GM21786 (cell line): ENCODE measurements around the gene CA14.
A peak's percentile ranks its signal among the peaks of the same experiment; 100 is the strongest.
"Not testable (repeated sequence)": the region's sequence is repeated elsewhere in the genome, so short reads cannot be mapped to it uniquely, and the experiment has no call there.

Experiments used
- ATAC-seq: cut with Tn5 transposase; IDR thresholded peaks from one replicate; pipeline ENCODE4 v1.9.1; 2021; ENCODE audit not compliant: unreplicated experiment

The CA14 gene

DNA sequence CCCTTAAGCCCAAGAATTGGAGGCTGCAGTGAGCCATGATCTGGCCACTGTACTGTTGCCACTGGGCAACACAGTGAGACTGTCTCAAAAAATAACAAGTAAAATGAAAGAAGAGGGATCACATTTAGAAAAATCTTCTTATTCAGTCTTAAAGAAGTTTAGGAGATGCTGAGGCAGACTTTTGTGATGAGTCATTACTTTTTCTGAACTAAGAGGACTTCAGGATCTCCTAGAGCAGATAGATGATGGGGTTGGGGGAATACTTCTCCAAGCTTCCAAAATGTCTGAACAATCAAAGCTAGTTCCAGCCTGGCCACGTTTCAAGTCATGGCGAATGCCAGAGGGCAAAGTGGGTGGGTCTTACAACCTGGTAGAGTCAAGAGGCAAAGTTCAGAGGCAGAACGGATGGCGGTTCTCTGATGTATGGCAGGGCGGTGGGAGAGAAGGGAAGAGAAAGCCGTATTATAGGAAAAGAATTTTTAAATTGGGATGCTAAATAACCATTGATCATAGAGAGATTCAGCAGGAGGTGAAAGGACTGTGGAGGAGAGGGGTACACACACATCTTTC is 22.6 kb downstream of the CA14 start:
- ATAC-seq = no peak

- ATAC-seq = no peak
Measured at GRCh38 chr1:150281221-150281757, 23.7 kb downstream of the CA14 start.

DNA sequence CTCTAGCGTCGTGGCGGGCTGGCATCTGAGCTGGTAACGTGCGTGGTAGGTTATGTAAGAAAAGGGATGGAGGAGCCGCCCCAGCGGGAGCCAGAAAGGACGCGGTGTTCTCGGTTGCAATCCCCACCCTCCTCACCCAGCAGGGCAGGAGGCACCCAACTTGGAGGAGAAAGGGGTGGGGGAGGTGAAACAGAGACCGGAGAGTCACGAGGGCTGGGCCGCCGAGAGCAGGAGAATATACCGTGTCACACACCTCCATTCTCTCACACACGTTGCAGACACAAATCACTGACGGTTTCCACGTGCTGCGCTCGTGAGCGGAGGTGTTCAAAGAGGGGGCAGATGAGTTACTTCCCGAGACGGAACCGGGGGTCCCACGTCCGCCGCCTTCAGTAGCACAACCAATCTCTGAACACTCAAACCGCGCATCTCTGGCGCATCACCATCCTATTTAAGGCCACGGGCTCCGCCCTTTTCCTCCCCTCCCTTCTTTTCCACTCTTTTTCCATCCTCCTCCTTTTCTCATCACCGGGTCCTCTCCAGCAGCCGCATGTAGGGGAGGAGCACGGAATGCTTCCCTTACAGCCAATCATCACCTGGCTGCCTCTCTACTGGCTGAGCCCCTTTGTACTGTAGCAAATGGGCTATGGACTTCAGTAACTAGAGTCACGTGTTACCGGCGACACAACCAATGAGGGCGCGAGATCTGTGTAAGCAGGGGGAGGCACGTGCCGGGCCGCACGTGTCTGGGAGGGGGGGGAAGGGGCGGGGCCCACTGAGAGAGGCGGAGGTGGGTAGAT is 24.4 kb downstream of the CA14 start, which contains the start of gene CIART:
TSS of gene CIART (plus strand) at position 797 of the 800 bp plus-strand sequence. CDS start 714 bp downstream, outside the sequence.
- peak; percentile 56 for ATAC-seq

GRCh38 chr1:150282558-150282958 is 25.0 kb downstream of the CA14 start:
- no peak for ATAC-seq

GRCh38 chr1:150283260-150283659 is 25.7 kb downstream of the CA14 start:
- no peak for ATAC-seq

GRCh38 chr1:150288382-150288781 is 30.8 kb downstream of the CA14 start:
- no peak for ATAC-seq

DNA sequence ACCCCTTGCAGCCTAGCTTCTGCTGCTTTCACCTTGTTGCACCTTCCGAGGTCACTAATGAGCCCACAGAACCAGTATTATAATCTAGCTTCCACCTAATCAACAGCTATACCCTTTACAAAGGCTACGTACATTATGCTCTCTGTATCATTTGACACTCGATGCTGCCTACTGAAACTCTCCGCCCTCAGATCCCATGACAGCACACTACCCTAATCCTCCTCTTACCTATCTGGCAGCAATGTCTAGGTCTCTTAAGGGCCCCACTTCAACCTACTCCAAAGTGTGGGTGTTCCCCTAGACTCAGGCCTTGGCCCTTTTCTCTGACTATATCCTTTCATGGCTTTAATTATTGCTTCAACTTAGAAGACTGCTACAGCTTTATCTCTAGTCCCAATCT is 31.2 kb downstream of the CA14 start:
- ATAC-seq = no peak

DNA sequence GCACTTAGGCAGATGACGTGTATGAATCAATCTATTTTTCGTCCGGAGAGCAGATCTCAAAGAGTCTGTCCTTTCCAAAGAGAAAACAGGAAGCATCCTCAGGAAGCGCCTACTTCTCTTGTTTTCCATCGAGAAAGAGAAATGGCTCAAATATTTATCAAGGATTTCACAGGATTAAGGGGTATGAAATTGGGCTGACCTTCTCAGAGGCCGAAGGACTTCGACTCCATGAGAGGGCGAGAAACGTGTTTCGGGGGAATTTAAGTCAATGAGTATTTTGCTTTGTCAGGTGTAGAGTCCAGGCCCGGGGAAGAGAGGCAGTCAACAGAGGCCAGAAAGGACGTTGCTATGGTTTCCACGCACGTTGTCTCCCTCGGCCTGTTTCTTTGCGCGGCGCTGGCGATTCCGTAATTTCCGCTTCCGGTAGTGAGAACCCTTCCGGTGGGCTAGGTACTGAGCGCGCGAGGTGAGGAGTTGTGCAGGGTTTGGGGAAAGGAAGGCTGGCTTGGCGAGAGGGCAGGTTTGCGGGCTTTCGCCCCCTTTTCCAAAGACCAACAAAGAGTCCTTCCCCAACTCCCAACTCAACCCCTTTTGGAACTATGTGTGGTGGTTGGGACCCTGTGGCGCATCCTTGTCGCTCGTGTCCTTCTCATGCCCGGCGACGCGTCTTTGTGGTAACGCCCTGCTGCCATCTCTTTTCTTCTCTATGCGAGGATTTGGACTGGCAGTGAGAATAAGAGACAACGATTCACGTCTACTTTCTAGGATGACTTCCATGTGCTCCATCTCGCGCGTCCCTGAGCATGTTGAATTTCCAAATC is 36.1 kb downstream of the CA14 start, which contains the start of gene MRPS21:
TSS of gene MRPS21 (plus strand) at position 429 of the 821 bp plus-strand sequence. CDS start 506 bp downstream, outside the sequence.
- ATAC-seq = peak; percentile 97

- ATAC-seq = no peak
Measured at GRCh38 chr1:150295476-150295875, 37.9 kb downstream of the CA14 start.

- no peak for ATAC-seq
Measured at GRCh38 chr1:150299716-150300115, 42.1 kb downstream of the CA14 start.

DNA sequence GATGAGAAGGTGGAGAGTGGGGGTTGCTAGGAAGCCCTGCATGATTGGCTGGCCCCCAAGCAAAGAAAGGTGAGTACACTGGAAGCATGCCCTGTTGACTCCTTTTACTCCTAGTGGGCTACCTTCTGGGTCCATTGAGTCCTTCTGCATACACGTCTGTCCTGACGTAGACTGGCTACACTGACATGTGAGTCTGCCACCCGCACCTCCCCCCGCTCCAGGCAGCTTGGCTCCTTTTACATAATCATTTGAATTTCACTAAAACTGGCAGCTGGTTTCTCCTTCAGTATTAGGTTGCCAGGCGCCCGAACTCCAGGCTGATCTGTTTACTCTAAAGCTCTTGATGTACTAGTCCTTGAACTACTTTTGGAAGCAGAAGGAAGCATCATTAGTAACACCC is 44.8 kb downstream of the CA14 start:
- no peak for ATAC-seq

DNA sequence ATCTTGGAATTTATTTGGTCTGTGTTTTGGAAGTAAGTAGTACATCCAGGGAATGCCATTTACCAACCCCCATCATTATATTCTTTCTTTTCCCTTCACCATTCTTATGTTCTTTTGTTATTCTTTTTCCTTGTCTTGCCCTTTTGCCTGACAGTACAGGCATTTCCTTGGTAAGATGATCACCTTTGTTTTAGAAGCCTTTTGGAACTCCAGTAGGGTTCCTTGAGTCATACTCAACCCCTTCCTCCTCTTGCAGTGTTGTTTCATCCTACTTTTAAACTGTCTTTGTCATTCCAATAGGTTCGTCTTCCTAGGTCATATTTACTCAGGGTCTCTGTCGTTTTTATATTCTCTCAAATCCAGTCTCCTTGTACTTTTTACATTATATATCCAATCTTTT is 45.3 kb downstream of the CA14 start:
- ATAC-seq = no peak

GRCh38 chr1:150308585-150308984 is 51.0 kb downstream of the CA14 start:
- ATAC-seq = not testable (repeated sequence)

DNA sequence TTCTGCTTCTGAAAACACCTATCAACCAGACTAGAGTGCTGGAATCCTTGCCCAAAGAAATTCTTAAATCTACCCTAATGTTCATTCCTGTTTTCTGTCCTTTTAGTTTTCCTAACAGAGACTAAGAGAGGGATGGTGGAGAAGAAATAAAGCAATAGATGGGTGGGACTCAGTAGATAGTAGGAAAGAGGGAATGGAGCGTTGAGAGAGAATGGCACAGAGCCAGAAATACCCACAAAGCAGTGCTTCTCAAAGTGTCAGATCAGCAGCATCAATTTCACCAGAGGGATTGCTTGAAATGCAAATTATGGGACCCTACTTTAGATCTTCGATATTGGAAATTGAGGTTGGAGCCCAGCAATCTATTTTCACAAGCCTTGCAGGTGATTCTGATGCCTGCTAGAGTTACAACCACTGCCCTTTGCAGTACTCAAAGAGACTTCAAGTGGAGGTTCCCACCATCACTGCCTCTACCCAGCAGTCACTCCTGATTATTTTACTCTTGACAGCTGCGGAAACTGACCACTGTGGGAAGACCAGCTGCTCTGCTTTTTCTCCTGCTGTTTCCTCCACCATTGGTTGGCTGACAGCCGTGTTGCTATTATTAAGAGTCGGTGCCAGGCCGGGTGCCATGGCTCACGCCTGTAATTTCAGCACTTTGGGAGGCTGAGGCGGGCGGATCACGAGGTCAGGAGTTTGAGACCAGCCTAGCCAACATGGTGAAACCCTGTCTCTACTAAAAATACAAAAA is 52.4 kb downstream of the CA14 start:
- ATAC-seq = no peak

GRCh38 chr1:150311762-150312161 is 54.2 kb downstream of the CA14 start:
- no peak for ATAC-seq
